SK-N-SH (cell line): ENCODE measurements around the gene THADA. TPM values are rescaled to one million over a fixed set of nuclear protein-coding genes. Genes with fewer than 3 reads are reported as not detected.

Experiments
- CTCF ChIA-PET: fragments of 300-600, 350-600 bp; formaldehyde crosslinking; extraction: SDS; loops from one replicate; lab custom pipeline; 2021; lab: Yijun Ruan, JAX
- POLR2A ChIA-PET: fragments of 350-600 bp; sonication (Branson Sonifier 250); formaldehyde crosslinking; extraction: SDS; loops from one replicate; lab custom pipeline; 2020; ENCODE audit warnings: antibody characterized with exemption, inconsistent platforms; lab: Yijun Ruan, JAX
- DNase-seq: peaks from one replicate; pipeline ENCODE4 v3.0.0; 2012
- H2AFZ ChIP-seq: fragments of 200-600 bp; sonication (generic); 2 replicates; pipeline ENCODE4 v1.8.1; 2016; ENCODE audit warnings: antibody characterized with exemption, mild to moderate bottlenecking, low read depth
- H3F3A ChIP-seq: fragments of 200-600 bp; sonication (generic); replicated peaks from 2 replicates; pipeline ENCODE3; 2016; ENCODE audit warnings: antibody characterized with exemption, mild to moderate bottlenecking; ENCODE audit not compliant: insufficient read depth
- H3K27ac ChIP-seq, 2 experiments: fragments of 200-500 bp in 1 of 2; fragments of 200-600 bp in 1 of 2; sonication (Bioruptor generic) in 1 of 2; sonication (generic), shearing (Covaris generic) in 1 of 2; 2 replicates each; pipeline versions ENCODE4 v1.5.1 to v1.6.1; 2014 to 2016; ENCODE audit warnings: low read depth in 2 of 2, inconsistent platforms in 1 of 2, low read length in 1 of 2, mild to moderate bottlenecking in 1 of 2, mixed read lengths in 1 of 2
- H3K27me3 ChIP-seq: fragments of 200-600 bp; sonication (generic), shearing (Covaris generic); 2 replicates; pipeline ENCODE4 v1.6.1; 2016; ENCODE audit warnings: mixed run types; ENCODE audit not compliant: insufficient read depth
- H3K36me3 ChIP-seq, 2 experiments: fragments of 200-500 bp in 1 of 2; fragments of 200-600 bp in 1 of 2; sonication (Bioruptor generic) in 1 of 2; sonication (generic) in 1 of 2; replicated peaks in 1 of 2; 2 replicates each; pipeline versions ENCODE3 to v1.5.1; 2014 to 2016; ENCODE audit warnings: low read length in 1 of 2, mild to moderate bottlenecking in 1 of 2; ENCODE audit not compliant: insufficient read depth in 2 of 2, control insufficient read depth in 1 of 2
- H3K4me1 ChIP-seq, 2 experiments: fragments of 200-500 bp in 1 of 2; fragments of 200-600 bp in 1 of 2; sonication (Bioruptor generic) in 1 of 2; sonication (generic), shearing (Covaris generic) in 1 of 2; 2 replicates each; pipeline versions ENCODE4 v1.5.1 to v1.6.1; 2014 to 2016; ENCODE audit warnings: low read depth in 1 of 2, low read length in 1 of 2, mixed run types in 1 of 2; ENCODE audit not compliant: insufficient read depth in 2 of 2, control insufficient read depth in 1 of 2
- H3K4me2 ChIP-seq: fragments of 200-600 bp; sonication (generic), shearing (Covaris generic); 2 replicates; pipeline ENCODE4 v1.6.1; 2017; ENCODE audit warnings: mixed run types
- H3K4me3 ChIP-seq, 2 experiments: fragments of 200-500 bp in 1 of 2; fragments of 200-600 bp in 1 of 2; sonication (Bioruptor generic) in 1 of 2; sonication (generic), shearing (Covaris generic) in 1 of 2; 2 replicates each; pipeline versions ENCODE4 v1.5.1 to v1.8.1; 2014 to 2016; ENCODE audit warnings: low read depth in 2 of 2, inconsistent platforms in 1 of 2, low read length in 1 of 2, mild to moderate bottlenecking in 1 of 2, mixed read lengths in 1 of 2, moderate library complexity in 1 of 2
- H3K79me2 ChIP-seq: fragments of 200-600 bp; sonication (generic); 2 replicates; pipeline ENCODE4 v1.8.1; 2017; ENCODE audit warnings: mild to moderate bottlenecking; ENCODE audit not compliant: insufficient read depth
- H3K9ac ChIP-seq: fragments of 200-600 bp; sonication (generic); 2 replicates; pipeline ENCODE4 v1.6.1; 2017; ENCODE audit warnings: mixed run types
- H3K9me2 ChIP-seq: fragments of 200-600 bp; sonication (generic); 2 replicates; pipeline ENCODE4 v1.6.1; 2017; ENCODE audit warnings: mixed run types
- H3K9me3 ChIP-seq: fragments of 200-600 bp; sonication (generic); 2 replicates; pipeline ENCODE4 v1.6.1; 2017; ENCODE audit warnings: mixed run types, mild to moderate bottlenecking, moderate library complexity
- H4K20me1 ChIP-seq: fragments of 200-600 bp; sonication (generic); 2 replicates; pipeline ENCODE4 v1.6.1; 2017; ENCODE audit warnings: mild to moderate bottlenecking, mixed run types; ENCODE audit not compliant: insufficient read depth
- CTCF ChIP-seq: fragments of 200-600 bp; sonication (generic); IDR thresholded peaks from 2 replicates; pipeline ENCODE4 v1.6.1; 2017; ENCODE audit warnings: antibody characterized with exemption, mild to moderate bottlenecking, moderate library complexity
- FOSL2 ChIP-seq: IDR thresholded peaks from 2 replicates; pipeline ENCODE4 v1.4.0; 2012; ENCODE audit warnings: low read depth, mild to moderate bottlenecking, moderate library complexity, borderline replicate concordance
- FOXJ3 ChIP-seq: sonication (generic); formaldehyde crosslinking; IDR thresholded peaks from 2 replicates; pipeline ENCODE4 v1.5.1; 2020; ENCODE audit warnings: mild to moderate bottlenecking, missing genetic modification reagents
- MXI1 ChIP-seq: IDR thresholded peaks from 2 replicates; pipeline ENCODE4 v1.6.1; 2012; ENCODE audit warnings: mild to moderate bottlenecking, low read depth, low read length, improper control_type of control experiment
- NFIC ChIP-seq: IDR thresholded peaks from 2 replicates; pipeline ENCODE4 v1.4.0; 2012; ENCODE audit warnings: borderline replicate concordance
- RAD21 ChIP-seq: IDR thresholded peaks from 2 replicates; pipeline ENCODE4 v1.6.1; 2012; ENCODE audit warnings: mild to moderate bottlenecking, low read length
- RCOR1 ChIP-seq: fragments of 150-350 bp; IDR thresholded peaks from 2 replicates; pipeline ENCODE4 v1.6.1; 2017; ENCODE audit warnings: antibody characterized with exemption, low read length
- SIN3A ChIP-seq: IDR thresholded peaks from 2 replicates; pipeline ENCODE4 v1.6.1; 2012; ENCODE audit warnings: low read depth, mild to moderate bottlenecking, low read length, moderate library complexity, borderline replicate concordance
- SMC3 ChIP-seq: IDR thresholded peaks from 2 replicates; pipeline ENCODE4 v1.6.1; 2012; ENCODE audit warnings: low read depth, low read length, improper control_type of control experiment
- TEAD4 ChIP-seq: IDR thresholded peaks from 2 replicates; pipeline ENCODE4 v1.4.0; 2012; ENCODE audit warnings: mild to moderate bottlenecking, borderline replicate concordance; ENCODE audit not compliant: insufficient read depth
- USF1 ChIP-seq: IDR thresholded peaks from 2 replicates; pipeline ENCODE4 v1.4.0; 2012; ENCODE audit warnings: low read depth, borderline replicate concordance
- USF2 ChIP-seq: fragments of 150-350 bp; IDR thresholded peaks from 2 replicates; pipeline ENCODE4 v1.6.1; 2017; ENCODE audit warnings: antibody characterized with exemption, low read length, low read depth, borderline replicate concordance
- WGBS: methylation state at CpG from one replicate; pipeline ENCODE4 v1.1.6; 2017; ENCODE audit warnings: low lambda C conversion rate; 5-methylcytosine and 5-hydroxymethylcytosine counted together
- polyA plus RNA-seq, 3 experiments: library from polyadenylated mRNA; depleted of rRNA; stranded (reverse); fragments of >200 nt; gene quantifications; 2 replicates each; pipeline ENCODE4 v1.2.3, GENCODE V29; 2012
- TF ChIP-seq, protein P1 (sequence below): IDR thresholded peaks from 2 replicates; pipeline ENCODE4 v1.4.0; 2012; ENCODE audit warnings: low read depth, borderline replicate concordance
- TF ChIP-seq, protein P2 (sequence below): IDR thresholded peaks from 2 replicates; pipeline ENCODE4; 2012
- TF ChIP-seq, protein P3 (sequence below): fragments of 150-350 bp; IDR thresholded peaks from 2 replicates; pipeline ENCODE4 v1.6.1; 2016; ENCODE audit warnings: mild to moderate bottlenecking, low read depth, low read length

Gene THADA
- polyA plus RNA-seq, 1 of the 3 experiments (the other 2 are of a cell fraction): 25.6 TPM

- Histone ChIP-seq H4K20me1 (no peaks in the 10 kb centered on the region), H3K36me3 (no peaks in the 10 kb centered on the region), H3K79me2 (no peaks in the 10 kb centered on the region), H3K4me1 (peaks cover 12 to 43% of the 10 kb centered on the region in 2 experiments; a peak in 3 of 4 replicates), H3K9me3 (no peaks in the 10 kb centered on the region), H3K4me3 (no peak overlapping the region), H3K9me2 (no peaks in the 10 kb centered on the region), H3K4me2 (no peak overlapping the region), H3K27ac (peak overlapping the region in 1 of 2 experiments; percentile 48; a peak in 2 of 4 replicates), H3K27me3 (no peaks in the 10 kb centered on the region), H3F3A (peaks cover 12% of the 10 kb centered on the region), H2AFZ (no peak overlapping the region), H3K9ac (no peak overlapping the region)
- 51% methylated on average over 2 of the region's 2 CpGs for WGBS
- no peak for DNase-seq
- TF ChIP-seq, protein P1, sequence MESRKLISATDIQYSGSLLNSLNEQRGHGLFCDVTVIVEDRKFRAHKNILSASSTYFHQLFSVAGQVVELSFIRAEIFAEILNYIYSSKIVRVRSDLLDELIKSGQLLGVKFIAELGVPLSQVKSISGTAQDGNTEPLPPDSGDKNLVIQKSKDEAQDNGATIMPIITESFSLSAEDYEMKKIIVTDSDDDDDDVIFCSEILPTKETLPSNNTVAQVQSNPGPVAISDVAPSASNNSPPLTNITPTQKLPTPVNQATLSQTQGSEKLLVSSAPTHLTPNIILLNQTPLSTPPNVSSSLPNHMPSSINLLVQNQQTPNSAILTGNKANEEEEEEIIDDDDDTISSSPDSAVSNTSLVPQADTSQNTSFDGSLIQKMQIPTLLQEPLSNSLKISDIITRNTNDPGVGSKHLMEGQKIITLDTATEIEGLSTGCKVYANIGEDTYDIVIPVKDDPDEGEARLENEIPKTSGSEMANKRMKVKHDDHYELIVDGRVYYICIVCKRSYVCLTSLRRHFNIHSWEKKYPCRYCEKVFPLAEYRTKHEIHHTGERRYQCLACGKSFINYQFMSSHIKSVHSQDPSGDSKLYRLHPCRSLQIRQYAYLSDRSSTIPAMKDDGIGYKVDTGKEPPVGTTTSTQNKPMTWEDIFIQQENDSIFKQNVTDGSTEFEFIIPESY: no peak
- ChIA-PET CTCF (interaction anchor here (0.6 to 5.4 kb wide), 11 partner anchors 9 to 353 kb away, joined by 3 to 22 read pairs (median 3); no protein-coding TSS in a partner anchor), POLR2A (interaction anchor here (0.6 to 1.7 kb wide), 5 partner anchors 9 to 249 kb away, joined by 3 to 4 read pairs (median 4); no protein-coding TSS in a partner anchor)
Observed at GRCh38 chr2:43328133-43328532, 267.7 kb downstream of the THADA start.

DNA sequence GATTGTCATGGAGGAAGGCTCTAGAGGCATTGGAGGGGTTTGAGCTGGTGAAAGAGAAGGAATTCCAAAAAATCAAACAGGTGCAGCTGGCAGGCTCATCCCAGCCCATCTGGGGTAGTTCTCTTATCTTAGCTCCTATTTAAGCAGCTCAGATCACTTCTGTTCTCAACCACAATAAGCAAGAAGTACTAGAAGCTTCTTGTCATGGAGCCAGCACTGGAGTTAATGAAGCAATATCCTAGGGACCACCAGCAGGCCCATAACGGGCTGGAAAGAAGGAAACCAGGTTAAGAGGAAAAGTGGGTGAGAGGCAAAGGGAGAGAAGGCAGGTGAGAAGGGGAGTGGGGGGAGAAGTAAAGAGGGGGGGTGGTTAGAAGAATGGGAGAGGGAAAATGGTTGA, 268.7 kb downstream of the THADA start:
- Histone ChIP-seq H3K4me3 (no peak overlapping the region), H3K27me3 (no peaks in the 10 kb centered on the region), H3K9me3 (no peaks in the 10 kb centered on the region)
- TF ChIP-seq NFIC: no peak
- TF ChIP-seq, protein P2, sequence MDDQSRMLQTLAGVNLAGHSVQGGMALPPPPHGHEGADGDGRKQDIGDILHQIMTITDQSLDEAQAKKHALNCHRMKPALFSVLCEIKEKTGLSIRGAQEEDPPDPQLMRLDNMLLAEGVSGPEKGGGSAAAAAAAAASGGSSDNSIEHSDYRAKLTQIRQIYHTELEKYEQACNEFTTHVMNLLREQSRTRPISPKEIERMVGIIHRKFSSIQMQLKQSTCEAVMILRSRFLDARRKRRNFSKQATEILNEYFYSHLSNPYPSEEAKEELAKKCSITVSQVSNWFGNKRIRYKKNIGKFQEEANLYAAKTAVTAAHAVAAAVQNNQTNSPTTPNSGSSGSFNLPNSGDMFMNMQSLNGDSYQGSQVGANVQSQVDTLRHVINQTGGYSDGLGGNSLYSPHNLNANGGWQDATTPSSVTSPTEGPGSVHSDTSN: no peak
- no peak for TF ChIP-seq SMC3
- no peak for TF ChIP-seq SIN3A
- no peak for TF ChIP-seq USF1
- no peak for TF ChIP-seq FOXJ3 (CRISPR knock-in tag)
- no peak for TF ChIP-seq CTCF
- TF ChIP-seq FOSL2: no peak
- TF ChIP-seq, protein P3, sequence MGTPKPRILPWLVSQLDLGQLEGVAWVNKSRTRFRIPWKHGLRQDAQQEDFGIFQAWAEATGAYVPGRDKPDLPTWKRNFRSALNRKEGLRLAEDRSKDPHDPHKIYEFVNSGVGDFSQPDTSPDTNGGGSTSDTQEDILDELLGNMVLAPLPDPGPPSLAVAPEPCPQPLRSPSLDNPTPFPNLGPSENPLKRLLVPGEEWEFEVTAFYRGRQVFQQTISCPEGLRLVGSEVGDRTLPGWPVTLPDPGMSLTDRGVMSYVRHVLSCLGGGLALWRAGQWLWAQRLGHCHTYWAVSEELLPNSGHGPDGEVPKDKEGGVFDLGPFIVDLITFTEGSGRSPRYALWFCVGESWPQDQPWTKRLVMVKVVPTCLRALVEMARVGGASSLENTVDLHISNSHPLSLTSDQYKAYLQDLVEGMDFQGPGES: no peak
- no peak for TF ChIP-seq RCOR1
- no peak for TF ChIP-seq RAD21
- TF ChIP-seq TEAD4: no peak
- no peak for TF ChIP-seq USF2
- no peak for TF ChIP-seq MXI1
- TF ChIP-seq, all 33 proteins: peak for 0
- DNase-seq: no peak
- Histone ChIP-seq H3K9ac (no peak overlapping the region), H3K79me2 (no peaks in the 10 kb centered on the region), H3F3A (peaks cover 12% of the 10 kb centered on the region), H3K4me1 (peaks cover 12 to 43% of the 10 kb centered on the region in 2 experiments; a peak in 3 of 4 replicates), H4K20me1 (no peaks in the 10 kb centered on the region), H3K4me2 (no peak overlapping the region), H3K36me3 (no peaks in the 10 kb centered on the region), H3K27ac (no peak overlapping the region; a peak in 1 of 4 replicates), H2AFZ (no peak overlapping the region), H3K9me2 (no peaks in the 10 kb centered on the region)
- WGBS: 97% methylated on average over 1 of the region's 1 CpG
- ChIA-PET POLR2A (interaction anchor here (1.3 to 1.7 kb wide), 2 partner anchors 60 to 100 kb away, joined by 4 to 5 read pairs; no protein-coding TSS in a partner anchor), CTCF (interaction anchor here (0.8 to 5.4 kb wide), 10 partner anchors 8 to 401 kb away, joined by 3 to 22 read pairs (median 4); no protein-coding TSS in a partner anchor)
